GM12801 (cell line): ENCODE measurements around the gene KCTD2.

Experiments
- CTCF ChIP-seq: IDR thresholded peaks from one replicate; pipeline ENCODE4 v1.5.1; 2011; ENCODE audit warnings: control low read depth; ENCODE audit not compliant: insufficient read length; ENCODE audit errors: extremely low read depth

KCTD2 gene

GRCh38 chr17:75108193-75108592 lies 61.2 kb downstream of the KCTD2 start:
- TF ChIP-seq CTCF: no peak

- no peak for TF ChIP-seq CTCF
Observed at GRCh38 chr17:75109046-75109406, 62.0 kb downstream of the KCTD2 start.

- no peak for TF ChIP-seq CTCF
Observed at GRCh38 chr17:75109407-75110233, 62.6 kb downstream of the KCTD2 start, which contains the start of gene ARMC7. Gene ARMC7, plus strand, starts transcription at chr17:75109969. Its CDS starts 320 bp downstream, at chr17:75110289.

- TF ChIP-seq CTCF: no peak
Observed at GRCh38 chr17:75110234-75110937, 63.4 kb downstream of the KCTD2 start.

GRCh38 chr17:75111777-75112335 lies 64.8 kb downstream of the KCTD2 start:
- TF ChIP-seq CTCF: no peak

- peak; percentile 67 for TF ChIP-seq CTCF
Observed at GRCh38 chr17:75113798-75114551, 67.0 kb downstream of the KCTD2 start.
